Lung microvascular endothelial cell (primary cell): ENCODE data around the gene OR4L1. TPM values are rescaled to one million over a fixed set of nuclear protein-coding genes. Genes with fewer than 3 reads are reported as not detected.
"Not testable (repeated sequence)": the region's sequence is repeated elsewhere in the genome, so short reads cannot be mapped to it uniquely, and the experiment has no call there.

Experiments used
- DNase-seq, 2 donors: peaks; one replicate each; pipeline versions ENCODE4 v3.0.0 to v3.0.0-alpha.2; 2010; ENCODE audit warnings: low read depth in 2 of 2
- total RNA-seq: library from RNA; depleted of rRNA; stranded (reverse); fragments of >200 nt; gene quantifications from 2 replicates; pipeline ENCODE4 v1.2.1, GENCODE V29; 2014

Gene OR4L1
- not detected in 2 replicates for total RNA-seq

- no peak for DNase-seq
Measured at GRCh38 chr14:20059745-20060144, at the start of gene OR4L1. Gene OR4L1, plus strand, starts transcription at chr14:20060045. Its CDS starts 0 bp downstream, at chr14:20060045.

GRCh38 chr14:20019257-20019865 lies 40.5 kb upstream of the OR4L1 start, which contains the start of gene OR4K14:
Gene OR4K14, minus strand, starts transcription at chr14:20019307. Its CDS starts 4,114 bp downstream, at chr14:20015193.
- DNase-seq: no peak

- no peak for DNase-seq
Measured at GRCh38 chr14:20031058-20031457, 28.8 kb upstream of the OR4L1 start.

- no peak for DNase-seq
Measured at GRCh38 chr14:20035449-20035848, 24.4 kb upstream of the OR4L1 start.

GRCh38 chr14:20035938-20036337 lies 23.9 kb upstream of the OR4L1 start, which contains the start of gene OR4K13:
Gene OR4K13, minus strand, starts transcription at chr14:20036038. Its CDS starts 1,280 bp downstream, at chr14:20034758.
- DNase-seq: no peak

GRCh38 chr14:20044243-20044642 lies 15.6 kb upstream of the OR4L1 start:
- no peak for DNase-seq

- no peak for DNase-seq
Measured at GRCh38 chr14:20048202-20048601, 11.6 kb upstream of the OR4L1 start.

GRCh38 chr14:20092050-20092449 lies 32.2 kb downstream of the OR4L1 start:
- no peak for DNase-seq

- DNase-seq: no peak
Measured at GRCh38 chr14:20093442-20093841, 33.6 kb downstream of the OR4L1 start.

- not testable (repeated sequence) for DNase-seq
Measured at GRCh38 chr14:20098926-20099770, 39.3 kb downstream of the OR4L1 start.

GRCh38 chr14:20110438-20110837 lies 50.6 kb downstream of the OR4L1 start, which contains the start of gene OR4K17:
Gene OR4K17, plus strand, starts transcription at chr14:20110739. Its CDS starts 6,761 bp downstream, at chr14:20117500.
- no peak for DNase-seq

Other genes with a start within 250 kb of the OR4L1 start
- gene OR4K2, start 184.9 kb upstream of the OR4L1 start, total RNA-seq: not detected in 2 replicates
- gene OR4K5, start 139.4 kb upstream of the OR4L1 start, total RNA-seq: not detected in 2 replicates
- not detected in 2 replicates for gene OR4K1, start 129.1 kb upstream of the OR4L1 start, total RNA-seq
- gene OR4K15, start 84.5 kb upstream of the OR4L1 start, total RNA-seq: not detected in 2 replicates
- not detected in 2 replicates for gene OR4Q2, start 57.9 kb upstream of the OR4L1 start, total RNA-seq
- not detected in 2 replicates for gene OR4K14, start 40.7 kb upstream of the OR4L1 start, total RNA-seq
- not detected in 2 replicates for gene OR4K13, start 24.0 kb upstream of the OR4L1 start, total RNA-seq
- gene OR4K17, start 50.7 kb downstream of the OR4L1 start, total RNA-seq: not detected in 2 replicates
- not detected in 2 replicates for gene OR4N5, start 78.8 kb downstream of the OR4L1 start, total RNA-seq
- not detected in 2 replicates for gene OR11G2, start 130.9 kb downstream of the OR4L1 start, total RNA-seq
- gene OR11H6, start 163.7 kb downstream of the OR4L1 start, total RNA-seq: not detected in 2 replicates
- not detected in 2 replicates for gene OR11H7, start 168.9 kb downstream of the OR4L1 start, total RNA-seq
- not detected in 2 replicates for gene OR11H4, start 179.2 kb downstream of the OR4L1 start, total RNA-seq
- 12.6 and 21.0 TPM in 2 replicates for gene TTC5, start 245.9 kb downstream of the OR4L1 start, total RNA-seq